GM21526 (cell line): ENCODE measurements around the gene TFR2.
A peak's percentile ranks its signal among the peaks of the same experiment; 100 is the strongest.

ENCODE experiments used
- ATAC-seq: cut with Tn5 transposase; IDR thresholded peaks from one replicate; pipeline ENCODE4 v1.9.1; 2021; ENCODE audit warnings: moderate library complexity; ENCODE audit not compliant: unreplicated experiment, low FRiP score

TFR2 gene

DNA sequence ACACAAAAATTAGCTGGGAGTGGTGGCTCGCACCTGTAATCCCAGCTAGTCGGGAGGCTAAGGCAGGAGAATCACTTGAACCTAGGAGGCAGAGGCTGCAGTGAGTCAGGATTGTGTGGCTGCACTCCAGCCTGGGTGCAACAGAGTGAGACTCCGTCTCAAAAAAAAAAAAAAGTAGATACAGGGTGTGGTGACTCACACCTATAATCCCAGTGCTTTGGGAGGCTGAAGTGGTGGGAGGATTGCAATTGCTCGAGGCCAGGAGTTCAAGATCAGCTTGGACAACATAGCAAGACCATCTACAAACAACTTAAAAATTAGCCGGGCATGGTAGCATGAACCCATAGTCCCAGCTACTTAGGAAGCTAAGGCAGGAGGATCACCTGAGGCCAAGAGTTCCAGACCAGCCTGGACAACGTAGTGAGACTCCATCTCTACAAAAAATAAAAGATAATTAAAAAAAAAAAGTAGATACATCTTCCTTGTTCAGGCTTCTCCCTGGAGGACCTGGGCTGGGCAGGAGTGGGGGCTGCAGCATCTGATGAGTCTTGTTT, 27.0 kb downstream of the TFR2 start:
- ATAC-seq: no peak

DNA sequence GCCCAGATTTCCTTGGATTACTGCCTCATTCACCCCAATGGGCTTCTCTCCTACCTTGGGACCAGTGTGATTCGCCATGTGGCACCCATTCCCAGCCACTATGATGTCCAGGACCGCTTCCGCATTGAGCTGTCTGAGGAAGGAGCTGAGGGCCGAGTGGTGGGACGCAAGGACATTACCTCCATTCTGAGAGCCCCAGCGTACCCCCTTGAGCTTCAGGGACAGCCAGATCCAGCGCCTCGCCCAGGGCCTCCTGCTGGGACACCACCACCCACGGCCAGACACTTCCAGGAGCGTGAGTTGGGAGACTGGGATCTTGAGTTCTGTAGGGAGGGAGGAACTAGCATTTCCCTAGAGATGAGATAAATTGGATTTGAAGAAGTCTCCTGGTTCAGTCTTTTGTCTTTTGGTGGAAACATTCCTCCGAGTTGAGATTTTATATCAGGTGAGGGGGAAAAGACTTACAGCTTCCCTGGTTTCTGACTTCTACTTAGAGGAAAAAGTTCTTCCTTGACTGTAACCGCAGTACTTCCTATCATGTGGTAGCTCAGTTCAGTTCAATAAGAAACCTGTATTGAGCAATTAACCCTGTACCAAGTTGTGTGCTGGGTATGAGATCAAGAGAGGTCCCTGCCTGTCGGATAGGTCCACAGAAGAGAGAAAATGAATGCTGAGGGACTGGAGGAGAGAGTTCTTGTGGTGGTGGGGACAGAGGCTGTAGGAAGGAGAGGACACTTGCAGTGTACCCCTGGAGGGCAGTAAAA, 27.8 kb downstream of the TFR2 start:
- ATAC-seq: no peak

GRCh38 chr7:100612730-100613390, 28.5 kb downstream of the TFR2 start:
- ATAC-seq: no peak

DNA sequence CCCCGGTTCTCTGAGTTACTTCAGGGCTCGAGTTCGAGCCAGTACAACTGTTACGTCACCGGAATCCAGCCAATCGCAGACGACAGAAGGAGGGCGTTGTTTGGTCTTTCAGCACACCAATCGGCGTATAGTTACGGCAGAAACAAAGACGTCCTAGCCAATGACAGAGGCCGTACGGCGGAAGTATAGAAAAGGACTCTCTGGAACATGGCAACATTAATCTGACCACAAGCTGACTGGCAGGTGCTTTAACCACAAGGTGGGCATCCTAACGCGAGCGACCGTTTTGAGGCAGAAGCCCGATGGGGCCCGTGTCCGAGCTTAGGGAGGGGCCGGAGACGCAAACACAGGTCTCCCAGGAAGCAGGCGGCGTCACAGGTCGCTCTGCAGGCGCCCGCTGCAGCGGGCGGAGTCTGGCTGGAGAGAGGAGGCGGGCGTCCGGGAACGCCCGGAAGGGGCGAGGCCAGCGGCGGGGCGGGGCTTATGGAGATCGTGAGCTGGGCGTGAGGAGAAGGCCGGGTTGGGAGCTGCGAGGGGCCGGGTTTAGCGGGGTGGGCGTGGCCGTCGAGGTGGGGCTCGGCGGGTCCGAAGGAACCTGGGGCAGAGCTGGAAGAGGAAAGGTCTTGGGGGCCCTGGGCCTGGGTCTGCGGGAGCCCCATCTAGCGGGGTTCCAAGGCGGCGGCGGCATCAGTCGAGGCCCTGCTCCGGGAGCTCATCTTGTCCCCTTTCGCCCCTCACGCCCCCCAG, 29.2 kb downstream of the TFR2 start, which contains the start of gene MOSPD3:
TSS of gene MOSPD3 (plus strand) at position 558 of the 747 bp plus-strand sequence. CDS start 252 bp downstream, outside the sequence.
- peak; percentile 82 for ATAC-seq

- no peak for ATAC-seq
Measured at GRCh38 chr7:100609958-100610357, 31.4 kb downstream of the TFR2 start.

GRCh38 chr7:100607111-100607510, 34.2 kb downstream of the TFR2 start:
- ATAC-seq: no peak

DNA sequence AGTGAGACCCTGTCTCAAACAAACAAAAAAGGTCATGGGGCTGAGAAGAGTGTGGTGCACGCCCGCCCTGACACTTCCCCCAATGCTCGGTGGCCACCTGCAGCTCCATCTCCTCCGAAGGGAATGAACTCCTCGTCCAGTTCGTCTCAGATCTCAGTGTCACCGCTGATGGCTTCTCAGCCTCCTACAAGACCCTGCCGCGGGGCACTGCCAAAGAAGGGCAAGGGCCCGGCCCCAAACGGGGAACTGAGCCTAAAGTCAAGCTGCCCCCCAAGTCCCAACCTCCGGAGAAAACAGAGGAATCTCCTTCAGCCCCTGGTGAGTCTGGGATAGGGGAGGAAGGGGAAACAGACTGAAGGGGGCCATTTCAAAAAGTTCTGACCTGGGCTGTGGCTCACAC, 35.0 kb downstream of the TFR2 start:
- no peak for ATAC-seq

DNA sequence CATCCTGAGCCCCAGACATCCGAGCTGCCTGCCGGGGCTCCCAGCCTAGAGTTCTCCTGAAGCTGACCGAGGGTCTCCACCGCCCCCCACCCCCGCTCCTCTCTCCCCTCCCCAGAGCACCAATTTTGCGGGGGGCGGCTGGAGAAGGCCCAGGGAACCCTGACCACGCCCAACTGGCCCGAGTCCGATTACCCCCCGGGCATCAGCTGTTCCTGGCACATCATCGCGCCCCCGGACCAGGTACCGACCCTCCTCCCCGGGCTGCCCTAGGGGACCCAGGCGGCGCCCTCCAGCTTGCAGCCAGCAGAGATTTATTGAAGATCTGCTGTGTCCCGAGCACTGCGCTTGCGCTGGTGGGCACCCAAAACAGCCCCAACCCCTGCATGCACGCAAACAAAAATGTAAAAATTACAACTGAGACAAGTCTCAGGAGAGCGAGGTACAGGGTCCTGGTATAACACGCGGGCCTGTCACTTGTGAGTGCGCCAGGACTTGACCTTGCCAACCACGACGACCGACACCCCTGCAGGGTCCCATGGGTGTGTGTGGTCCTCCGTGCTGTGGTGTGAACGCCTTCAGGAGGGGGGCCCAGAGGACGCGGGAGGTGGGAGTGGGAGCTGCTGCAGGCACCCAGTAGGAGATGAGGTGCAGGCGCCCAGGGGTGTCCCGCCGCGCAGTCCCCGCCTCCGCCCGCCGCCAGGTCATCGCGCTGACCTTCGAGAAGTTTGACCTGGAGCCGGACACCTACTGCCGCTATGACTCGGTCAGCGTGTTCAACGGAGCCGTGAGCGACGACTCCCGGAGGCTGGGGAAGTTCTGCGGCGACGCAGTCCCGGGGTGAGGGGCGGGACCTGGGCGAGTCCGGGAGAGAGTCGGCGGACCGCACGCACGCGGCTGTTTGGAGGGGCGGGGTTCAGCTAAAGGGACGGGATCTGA, 36.1 kb downstream of the TFR2 start:
- ATAC-seq: no peak

DNA sequence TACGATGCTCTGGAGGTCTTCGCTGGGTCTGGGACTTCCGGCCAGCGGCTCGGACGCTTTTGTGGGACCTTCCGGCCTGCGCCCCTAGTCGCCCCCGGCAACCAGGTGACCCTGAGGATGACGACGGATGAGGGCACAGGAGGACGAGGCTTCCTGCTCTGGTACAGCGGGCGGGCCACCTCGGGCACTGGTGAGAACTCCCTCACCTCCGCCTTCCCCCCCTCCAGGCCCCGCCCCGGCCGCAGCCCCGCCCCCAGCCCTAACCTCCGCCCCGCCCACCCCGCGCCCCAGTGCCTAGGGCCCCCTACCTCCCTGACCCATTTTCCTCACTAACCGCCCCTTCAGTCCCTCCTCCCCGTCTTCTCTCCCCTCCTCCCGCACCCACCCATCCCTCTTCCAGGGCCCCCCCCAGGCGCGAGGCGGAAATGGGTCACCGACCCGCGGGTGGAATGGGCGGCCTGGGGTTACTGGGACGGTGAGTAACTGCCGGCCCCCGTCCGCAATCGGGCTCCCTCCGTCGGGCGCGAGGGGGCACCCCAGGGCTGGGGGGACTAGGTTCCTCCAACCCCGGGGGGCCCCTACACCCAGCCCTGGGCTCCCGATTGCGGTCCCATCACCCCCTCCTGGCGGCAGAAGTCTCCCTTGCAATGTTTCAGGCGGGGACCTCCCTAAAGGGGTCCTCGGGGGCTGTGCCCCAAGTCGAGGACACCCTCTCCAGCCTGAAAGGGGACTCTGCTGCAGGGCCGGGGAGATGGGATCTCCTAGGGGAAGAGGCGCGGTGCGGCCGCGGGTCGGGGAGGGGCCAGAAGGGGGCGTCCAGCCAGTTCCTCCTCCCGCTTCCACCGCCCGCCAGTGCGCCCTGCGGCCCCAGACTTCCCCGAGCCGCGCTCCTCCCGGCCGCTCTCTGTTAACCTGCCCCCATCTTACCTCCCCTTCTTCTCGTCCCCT, 37.0 kb downstream of the TFR2 start:
- ATAC-seq: no peak

- no peak for ATAC-seq
Measured at GRCh38 chr7:100603726-100604027, 37.7 kb downstream of the TFR2 start.

DNA sequence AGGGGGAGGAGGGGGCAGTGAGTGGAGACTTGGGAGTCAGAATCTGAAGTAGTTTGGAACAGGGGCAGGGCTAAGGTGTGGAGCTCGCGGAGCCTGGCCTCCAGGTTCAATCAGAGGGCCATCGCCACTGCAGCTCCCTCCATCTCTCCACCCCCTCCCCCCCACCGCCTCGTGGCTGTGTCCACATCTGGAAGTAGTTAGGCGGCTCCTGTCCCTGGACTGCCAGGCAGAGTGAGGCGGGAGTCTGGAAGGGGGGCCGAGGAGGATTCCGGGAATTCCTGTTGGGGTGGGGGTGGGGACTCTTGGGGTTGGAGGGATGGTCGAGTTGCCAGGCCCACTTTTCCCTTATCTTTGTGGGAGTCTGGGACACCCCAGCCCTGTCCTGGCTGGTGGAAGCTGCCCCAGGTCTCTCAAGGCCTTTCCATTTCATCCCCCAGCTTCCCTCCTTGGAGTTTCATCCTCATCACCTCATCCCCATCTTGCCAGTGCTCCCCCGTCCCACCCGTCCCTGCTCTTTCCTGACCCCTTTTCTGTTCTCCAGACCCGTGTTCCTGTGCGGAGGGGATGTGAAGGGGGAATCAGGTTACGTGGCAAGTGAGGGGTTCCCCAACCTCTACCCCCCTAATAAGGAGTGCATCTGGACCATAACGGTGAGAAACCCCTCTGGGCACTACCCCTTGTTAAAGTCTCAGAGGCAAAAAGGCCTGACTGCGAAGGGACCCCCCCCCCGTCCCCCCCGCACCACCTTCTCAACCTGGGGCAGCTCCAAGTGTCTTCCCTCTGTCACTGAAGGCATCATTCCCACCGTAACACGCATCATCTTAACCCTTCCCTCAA, 38.2 kb downstream of the TFR2 start:
- ATAC-seq: no peak

DNA sequence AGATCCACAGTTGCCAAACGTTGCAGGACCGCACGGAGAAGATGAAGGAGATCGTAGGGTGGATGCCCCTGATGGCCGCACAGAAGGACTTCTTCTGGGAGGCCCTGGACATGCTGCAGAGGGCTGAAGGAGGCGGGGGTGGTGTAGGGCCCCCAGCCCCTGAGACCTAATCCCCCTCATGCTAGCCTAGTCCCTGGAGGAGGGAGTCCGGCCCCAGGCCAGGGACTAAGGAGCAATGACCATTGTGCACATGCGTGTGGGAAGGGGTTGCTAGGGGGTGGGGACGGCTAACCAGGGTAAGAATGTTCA, 40.7 kb downstream of the TFR2 start:
- no peak for ATAC-seq

- no peak for ATAC-seq
Measured at GRCh38 chr7:100599911-100600729, 41.2 kb downstream of the TFR2 start.

GRCh38 chr7:100598425-100598824, 42.9 kb downstream of the TFR2 start:
- no peak for ATAC-seq

GRCh38 chr7:100595188-100595587, 46.2 kb downstream of the TFR2 start:
- ATAC-seq: no peak

GRCh38 chr7:100591596-100591995, 49.8 kb downstream of the TFR2 start:
- ATAC-seq: no peak

DNA sequence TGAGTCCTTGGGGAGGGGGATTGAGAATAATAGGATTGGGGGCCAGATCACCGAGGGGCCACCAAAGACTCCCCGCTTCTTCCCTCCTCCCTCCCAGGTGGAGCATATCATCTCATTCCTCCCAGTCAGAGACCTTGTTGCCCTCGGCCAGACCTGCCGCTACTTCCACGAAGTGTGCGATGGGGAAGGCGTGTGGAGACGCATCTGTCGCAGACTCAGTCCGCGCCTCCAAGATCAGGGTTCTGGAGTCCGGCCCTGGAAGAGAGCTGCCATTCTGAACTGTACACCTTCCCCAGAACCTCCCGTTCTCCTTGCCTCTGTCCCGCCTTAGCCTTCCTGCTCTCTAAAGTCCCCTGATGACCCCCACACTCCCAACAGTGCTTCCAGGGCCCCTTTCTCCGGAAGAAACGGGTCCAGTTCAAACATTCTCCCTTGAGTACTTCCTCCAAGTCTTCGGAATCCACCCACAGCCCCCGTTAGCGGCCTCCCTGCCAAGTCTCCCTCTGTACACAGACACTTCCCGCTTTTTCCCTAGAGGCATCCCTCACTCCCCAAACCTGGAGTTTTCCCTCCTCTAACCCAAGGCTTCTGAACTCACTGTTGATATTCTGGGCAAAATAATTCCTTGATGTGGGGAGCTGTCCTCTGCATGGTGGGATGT, 51.1 kb downstream of the TFR2 start:
- ATAC-seq: no peak
